Measurements from ENCODE around the gene PALM2AKAP2.

Gene PALM2AKAP2

GRCh38 chr9:109739760-109740159 is 40.2 kb upstream of the PALM2AKAP2 start:
- no peak for DNase-seq
- Histone ChIP-seq H3K27me3 (ENCODE audit: insufficient read depth, low read depth, severe bottlenecking) (peaks cover 99% of the 10 kb centered on the region), H3K4me3 (ENCODE audit: low read depth, low read length) (no peak overlapping the region), H3K36me3 (no peaks in the 10 kb centered on the region), H3K9me3 (ENCODE audit: severe bottlenecking) (no peaks in the 10 kb centered on the region), H3K27ac (no peak overlapping the region)
- TF ChIP-seq CTCF (IDR thresholded peaks at IDR 0.05; ENCODE audit: low read depth, low read length), result no peak

GRCh38 chr9:109742776-109743348 is 37.1 kb upstream of the PALM2AKAP2 start:
- Histone ChIP-seq H3K27me3 (ENCODE audit: insufficient read depth, low read depth, severe bottlenecking) (peaks cover 96% of the 10 kb centered on the region), H3K4me3 (ENCODE audit: low read depth, low read length) (no peak overlapping the region), H3K27ac (no peak overlapping the region), H3K36me3 (no peaks in the 10 kb centered on the region), H3K9me3 (ENCODE audit: severe bottlenecking) (no peaks in the 10 kb centered on the region)
- no peak for DNase-seq
- no peak for TF ChIP-seq CTCF (IDR thresholded peaks at IDR 0.05; ENCODE audit: low read depth, low read length)

GRCh38 chr9:109743696-109744095 is 36.3 kb upstream of the PALM2AKAP2 start:
- H3K9me3 ChIP-seq (ENCODE audit: severe bottlenecking), result no peaks in the 10 kb centered on the region
- no peak overlapping the region for H3K4me3 ChIP-seq (ENCODE audit: low read depth, low read length)
- H3K27ac ChIP-seq, result no peak overlapping the region
- H3K36me3 ChIP-seq, result no peaks in the 10 kb centered on the region
- no peak for DNase-seq
- no peak for TF ChIP-seq CTCF (IDR thresholded peaks at IDR 0.05; ENCODE audit: low read depth, low read length)
- peaks cover 96% of the 10 kb centered on the region for H3K27me3 ChIP-seq (ENCODE audit: insufficient read depth, low read depth, severe bottlenecking)

GRCh38 chr9:109745335-109746283 is 34.4 kb upstream of the PALM2AKAP2 start:
- no peaks in the 10 kb centered on the region for H3K9me3 ChIP-seq (ENCODE audit: severe bottlenecking)
- peaks cover 94% of the 10 kb centered on the region for H3K27me3 ChIP-seq (ENCODE audit: insufficient read depth, low read depth, severe bottlenecking)
- H3K4me3 ChIP-seq (ENCODE audit: low read depth, low read length), result no peak overlapping the region
- H3K36me3 ChIP-seq, result no peaks in the 10 kb centered on the region
- H3K27ac ChIP-seq, result no peak overlapping the region
- no peak for DNase-seq
- no peak for TF ChIP-seq CTCF (IDR thresholded peaks at IDR 0.05; ENCODE audit: low read depth, low read length)

- peaks cover 95% of the 10 kb centered on the region for H3K27me3 ChIP-seq (ENCODE audit: insufficient read depth, low read depth, severe bottlenecking)
- no peak overlapping the region for H3K27ac ChIP-seq
Observed at GRCh38 chr9:109751253-109751652, 28.7 kb upstream of the PALM2AKAP2 start.

More at GRCh38 chr9:109751253-109751652, 28.7 kb upstream of the PALM2AKAP2 start:
- TF ChIP-seq CTCF (IDR thresholded peaks at IDR 0.05; ENCODE audit: low read depth, low read length), result no peak
- H3K36me3 ChIP-seq, result no peaks in the 10 kb centered on the region
- no peak overlapping the region for H3K4me3 ChIP-seq (ENCODE audit: low read depth, low read length)
- DNase-seq, result no peak
- peaks cover 6% of the 10 kb centered on the region for H3K9me3 ChIP-seq (ENCODE audit: severe bottlenecking)

Measured in WERI-Rb-1 (cell line).